HCEC 1CT (cell line): ENCODE data around the gene SYNM.

Source experiments
- DNase-seq: peaks from one replicate; pipeline ENCODE4 v3.0.0-alpha.2; 2017

The SYNM gene

GRCh38 chr15:99172171-99172570, 67.3 kb downstream of the SYNM start:
- no peak for DNase-seq

DNA sequence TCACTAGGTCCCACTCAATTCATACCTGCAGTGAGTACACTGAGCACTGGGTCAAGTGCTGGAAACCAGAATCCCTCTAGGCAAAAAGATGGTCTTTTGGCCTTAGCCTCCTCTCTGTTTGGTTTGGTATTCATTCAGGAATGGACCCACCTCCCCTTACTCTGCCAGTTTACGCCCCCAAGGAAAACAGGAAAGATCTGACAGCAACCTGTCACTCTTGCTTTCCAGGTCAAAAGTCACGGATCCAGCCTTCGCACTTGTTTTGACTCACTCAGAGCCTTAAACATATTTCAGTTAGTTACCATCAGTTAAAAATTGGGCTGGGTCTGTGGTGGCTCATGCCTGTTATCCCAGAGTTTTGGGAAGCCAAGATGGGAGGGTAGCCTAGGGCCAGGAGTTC, 68.1 kb downstream of the SYNM start:
- no peak for DNase-seq

GRCh38 chr15:99174567-99175395, 69.9 kb downstream of the SYNM start:
- DNase-seq, result no peak

DNA sequence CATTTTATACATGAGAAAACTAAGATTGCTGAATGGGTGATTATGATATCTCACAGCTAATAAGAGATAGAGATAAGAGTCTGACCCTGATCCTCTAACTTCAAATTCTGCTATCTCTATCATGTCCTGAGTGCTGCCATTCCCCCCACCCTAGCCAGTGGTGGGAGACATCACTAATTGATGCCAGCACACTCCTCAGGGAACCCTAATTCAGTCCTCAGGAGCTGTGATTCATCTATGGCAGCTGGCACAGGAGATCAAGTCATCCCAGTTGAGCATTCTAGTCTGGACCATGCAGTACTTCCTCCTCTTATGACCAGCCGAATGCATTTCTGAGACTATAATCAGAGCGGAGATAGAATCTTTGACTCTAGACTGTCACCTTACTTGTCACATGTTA, 71.9 kb downstream of the SYNM start:
- no peak for DNase-seq

DNA sequence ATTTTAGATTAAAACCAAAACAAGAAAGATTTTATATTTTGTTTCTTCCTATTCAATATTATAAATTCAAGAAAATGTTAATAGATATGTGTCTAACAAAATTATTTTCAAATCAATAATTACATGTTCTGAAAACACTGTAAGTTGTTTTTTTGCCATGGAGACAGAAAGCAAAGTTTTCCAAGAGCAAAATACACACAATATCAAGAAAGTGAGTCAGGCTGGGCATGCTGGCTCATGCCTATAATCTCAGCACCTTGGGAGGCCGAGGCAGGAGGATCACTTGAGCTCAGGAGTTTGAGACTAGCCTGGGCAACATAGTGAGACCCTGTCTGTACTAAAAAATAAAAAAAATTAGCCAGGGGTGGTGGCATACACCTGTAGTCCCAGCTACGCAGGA, 72.8 kb downstream of the SYNM start:
- DNase-seq, result no peak

GRCh38 chr15:99180086-99180963, 75.4 kb downstream of the SYNM start:
- DNase-seq, result no peak

DNA sequence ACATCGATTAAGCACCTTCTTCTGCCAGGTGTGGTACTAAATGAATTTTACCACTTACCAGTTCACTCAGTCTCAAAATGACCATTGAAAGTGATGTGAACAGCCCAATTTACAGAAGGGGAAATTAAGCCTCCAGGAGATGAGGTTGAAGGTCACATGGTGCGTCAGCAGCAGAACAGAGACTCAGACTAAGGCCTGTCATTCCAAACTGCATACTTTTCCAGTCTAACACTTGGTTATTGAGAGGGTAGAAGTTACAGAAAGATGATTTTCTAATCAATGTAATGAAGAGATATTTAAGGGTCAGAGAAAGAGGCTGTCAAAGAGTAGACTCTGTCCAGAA, 76.1 kb downstream of the SYNM start:
- DNase-seq, result no peak

- no peak for DNase-seq
Observed at GRCh38 chr15:99181545-99181971, 76.7 kb downstream of the SYNM start.

- DNase-seq, result no peak
Observed at GRCh38 chr15:99182791-99183190, 77.9 kb downstream of the SYNM start.
